ENCODE measurements around the gene HTR3B. TPM values are rescaled to one million over a fixed set of nuclear protein-coding genes. Genes with fewer than 3 reads are reported as not detected.

HTR3B gene
- total and polyA plus RNA-seq, 2 donors (not counting 1 experiment from before 2014, with no cell fraction given), result not detected

GRCh38 chr11:113974741-113975470 lies 70.3 kb downstream of the HTR3B start, which contains the start of gene HTR3A:
Gene HTR3A (plus strand): TSS chr11:113975108. CDS start chr11:113975326, 218 bp downstream.
- TF ChIP-seq EZH2 (IDR thresholded peaks at IDR 0.05; ENCODE audit: borderline replicate concordance, insufficient read depth, low read depth, low read length, poor library complexity, severe bottlenecking) (no peak), CTCF (IDR thresholded peaks at IDR 0.05) (no peak)
- intact Hi-C loops (cut with micrococcal nuclease), result loop anchor here (5.0 kb wide), 2 partner anchors 78 to 663 kb away; partner anchors contain the start of gene TTC12
- Histone ChIP-seq H3K79me2 (ENCODE audit: control insufficient read depth, insufficient read depth, low read length) (no peaks in the 10 kb centered on the region), H3K4me1 (ENCODE audit: control insufficient read depth in 2 of 2, insufficient read depth in 2 of 2, low read length in 2 of 2) (peaks cover 56 to 77% of the 10 kb centered on the region in 2 donors), H3K9me3 (ENCODE audit: control extremely low read depth in 1 of 3, control insufficient read depth in 2 of 3, insufficient read depth in 1 of 3, low read length in 2 of 3) (no peaks in the 10 kb centered on the region), H3K4me2 (replicated peaks; ENCODE audit: low read depth, low read length, poor library complexity, severe bottlenecking) (peak within 1 kb of the TSS; percentile 12), H3K36me3 (replicated peaks in 1 of 2; ENCODE audit: control extremely low read depth in 1 of 2, control insufficient read depth in 1 of 2, extremely low read depth in 1 of 2, insufficient read depth in 2 of 2, low read length in 1 of 2) (no peaks in the 10 kb centered on the region), H4K20me1 (ENCODE audit: control insufficient read depth, insufficient read depth, low read length, poor library complexity, severe bottlenecking) (no peaks in the 10 kb centered on the region), H3K4me3 (ENCODE audit: control extremely low read depth in 1 of 5, extremely low read depth in 1 of 5, insufficient read depth in 1 of 5, low read depth in 2 of 5, low read length in 4 of 5) (no peak within 1 kb of the TSS), H3K9ac (ENCODE audit: low read length) (no peak within 1 kb of the TSS), H3K27ac (ENCODE audit: low read length in 2 of 2) (peak within 1 kb of the TSS in 1 of 2 donors; percentile 29), H3K27me3 (replicated peaks in 1 of 4; ENCODE audit: control extremely low read depth in 1 of 4, control insufficient read depth in 3 of 4, insufficient read depth in 4 of 4, low read length in 3 of 4) (no peaks in the 10 kb centered on the region), H2AFZ (ENCODE audit: insufficient read depth, low read depth, low read length, poor library complexity, severe bottlenecking) (no peak within 1 kb of the TSS)
- ATAC-seq (ENCODE audit: low read depth) (no peak), DNase-seq (peak; percentile 16)
- peak within 1 kb of the TSS; percentile 48 for H3K4me3 Mint-ChIP-seq
- 91% methylated on average over 10 of the region's 12 CpGs for WGBS (ENCODE audit: insufficient coverage)
- no peaks in the 10 kb centered on the region for H3K27me3 Mint-ChIP-seq
- H3K27ac Mint-ChIP-seq, result peak within 1 kb of the TSS; percentile 91
- CTCF ChIA-PET, result interaction anchor here (0.5 to 10.0 kb wide), 6 partner anchors 11 to 287 kb away, joined by 3 to 97 read pairs (median 30); no protein-coding TSS in a partner anchor
- H3K4me1 Mint-ChIP-seq, result peaks cover 66% of the 10 kb centered on the region
- POLR2A ChIA-PET, result no interaction called here
- no peaks in the 10 kb centered on the region for H3K9me3 Mint-ChIP-seq (ENCODE audit: insufficient read depth)

GRCh38 chr11:113977071-113977490 lies 72.5 kb downstream of the HTR3B start:
- H2AFZ ChIP-seq (ENCODE audit: insufficient read depth, low read depth, low read length, poor library complexity, severe bottlenecking), result no peak overlapping the region
- peak overlapping the region; percentile 92 to 98 for H3K27ac ChIP-seq (ENCODE audit: low read length in 2 of 2)
- intact Hi-C loops (cut with micrococcal nuclease), result loop anchor here (1.0 to 5.0 kb wide), 8 partner anchors 17 to 665 kb away; partner anchors contain the start of genes TTC12 and USP28
- peak overlapping the region in 1 of 5 experiments; percentile 41 for H3K4me3 ChIP-seq (ENCODE audit: control extremely low read depth in 1 of 5, extremely low read depth in 1 of 5, insufficient read depth in 1 of 5, low read depth in 2 of 5, low read length in 4 of 5)
- CTCF ChIA-PET, result interaction anchor here (0.8 to 10.0 kb wide), 15 partner anchors 9 to 285 kb away, joined by 3 to 97 read pairs (median 4); partner anchors contain the start of gene ZW10
- DNase-seq (peak; percentile 84), ATAC-seq (ENCODE audit: low read depth) (peak; percentile 72)
- peaks cover 72 to 91% of the 10 kb centered on the region in 2 donors for H3K4me1 ChIP-seq (ENCODE audit: control insufficient read depth in 2 of 2, insufficient read depth in 2 of 2, low read length in 2 of 2)
- no peaks in the 10 kb centered on the region for H4K20me1 ChIP-seq (ENCODE audit: control insufficient read depth, insufficient read depth, low read length, poor library complexity, severe bottlenecking)
- TF ChIP-seq CTCF (IDR thresholded peaks at IDR 0.05) (no peak), EZH2 (IDR thresholded peaks at IDR 0.05; ENCODE audit: borderline replicate concordance, insufficient read depth, low read depth, low read length, poor library complexity, severe bottlenecking) (no peak)
- H3K9me3 ChIP-seq (ENCODE audit: control extremely low read depth in 1 of 3, control insufficient read depth in 2 of 3, insufficient read depth in 1 of 3, low read length in 2 of 3), result no peaks in the 10 kb centered on the region
- POLR2A ChIA-PET, result interaction anchor here (0.5 to 1.6 kb wide), 9 partner anchors 9 to 281 kb away, joined by 3 to 5 read pairs (median 3); no protein-coding TSS in a partner anchor
- H3K27ac Mint-ChIP-seq, result peak overlapping the region; percentile 91
- peak overlapping the region; percentile 82 for H3K4me3 Mint-ChIP-seq
- H3K36me3 ChIP-seq (replicated peaks in 1 of 2; ENCODE audit: control extremely low read depth in 1 of 2, control insufficient read depth in 1 of 2, extremely low read depth in 1 of 2, insufficient read depth in 2 of 2, low read length in 1 of 2), result no peaks in the 10 kb centered on the region
- no peaks in the 10 kb centered on the region for H3K79me2 ChIP-seq (ENCODE audit: control insufficient read depth, insufficient read depth, low read length)
- H3K4me1 Mint-ChIP-seq, result peaks cover 81% of the 10 kb centered on the region
- no peaks in the 10 kb centered on the region for H3K9me3 Mint-ChIP-seq (ENCODE audit: insufficient read depth)
- 0% methylated on average over 3 of the region's 4 CpGs for WGBS (ENCODE audit: insufficient coverage)
- no peaks in the 10 kb centered on the region for H3K27me3 Mint-ChIP-seq
- peak overlapping the region; percentile 43 for H3K9ac ChIP-seq (ENCODE audit: low read length)
- no peaks in the 10 kb centered on the region for H3K27me3 ChIP-seq (replicated peaks in 1 of 4; ENCODE audit: control extremely low read depth in 1 of 4, control insufficient read depth in 3 of 4, insufficient read depth in 4 of 4, low read length in 3 of 4)
- H3K4me2 ChIP-seq (replicated peaks; ENCODE audit: low read depth, low read length, poor library complexity, severe bottlenecking), result peak overlapping the region; percentile 69

All from B cell (primary cell).